Breast epithelium (tissue), 4 donors: Measurements from ENCODE around the gene DGKQ. TPM values are rescaled to one million over a fixed set of nuclear protein-coding genes. Genes with fewer than 3 reads are reported as not detected.

Experiments used
- DNase-seq, 2 donors: peaks; one replicate each; pipeline ENCODE4 v3.0.0-alpha.2; 2019; ENCODE audit warnings: low spot score in 2 of 2
- H3K27ac ChIP-seq, 2 donors: fragments of 200-600 bp; sonication (generic) in 1 of 2; one replicate each; pipeline ENCODE4 v1.5.1; 2016 to 2019; ENCODE audit warnings: mild to moderate bottlenecking in 1 of 2
- H3K27me3 ChIP-seq, 2 donors: fragments of 200-600 bp; sonication (generic) in 1 of 2; one replicate each; pipeline versions ENCODE4 v1.5.1 to v1.6.0; 2017 to 2019; ENCODE audit warnings: control low read depth in 1 of 2, mild to moderate bottlenecking in 1 of 2
- H3K36me3 ChIP-seq: fragments of 200-600 bp; one replicate; pipeline ENCODE4 v1.5.1; 2019
- H3K4me1 ChIP-seq, 2 donors: fragments of 200-600 bp; sonication (generic); one replicate each; pipeline ENCODE4 v1.5.1; 2016 to 2019; ENCODE audit warnings: control low read depth in 1 of 2
- H3K4me3 ChIP-seq, 3 donors: fragments of 200-600 bp; sonication (generic); 1 replicate in 2 of 3; 2 replicates in 1 of 3; pipeline ENCODE4 v1.5.1; 2016 to 2019; ENCODE audit warnings: mild to moderate bottlenecking in 3 of 3, moderate library complexity in 2 of 3
- H3K9me3 ChIP-seq, 2 donors: fragments of 200-600 bp; sonication (generic) in 1 of 2; one replicate each; pipeline ENCODE4 v1.5.1; 2016 to 2019; ENCODE audit warnings: control low read depth in 1 of 2
- POLR2A ChIP-seq: fragments of 450-650 bp; IDR thresholded peaks from one replicate; pipeline ENCODE4 v1.6.1; 2016; ENCODE audit warnings: antibody characterized with exemption, mild to moderate bottlenecking, moderate library complexity
- POLR2AphosphoS5 ChIP-seq, 3 donors: sonication (generic); formaldehyde crosslinking; IDR thresholded peaks; one replicate each; pipeline ENCODE4 v1.6.1; 2017; ENCODE audit warnings: antibody characterized with exemption in 3 of 3
- intact Hi-C: fragments of 100-400 bp; cut with DNase I; formaldehyde crosslinking; loops from one replicate; pipeline ENCODE4 v1.15.1; 2023; ENCODE audit warnings: low total_unique reads
- total RNA-seq, 3 donors: library from RNA; depleted of rRNA; stranded (reverse); fragments of >200 nt; gene quantifications; one replicate each; pipeline ENCODE4 v1.1.0, GENCODE V29; 2016
- TF ChIP-seq, protein P1 (sequence below), 3 donors: fragments of 450-650 bp; IDR thresholded peaks; one replicate each; pipeline ENCODE4 v1.5.1; 2016 to 2017; ENCODE audit warnings: antibody characterized with exemption in 3 of 3, mild to moderate bottlenecking in 3 of 3, moderate library complexity in 3 of 3

Gene DGKQ
- total RNA-seq, 3 donors from 2014 or later: 5.3 to 9.4 (median 8.8) TPM

DNA sequence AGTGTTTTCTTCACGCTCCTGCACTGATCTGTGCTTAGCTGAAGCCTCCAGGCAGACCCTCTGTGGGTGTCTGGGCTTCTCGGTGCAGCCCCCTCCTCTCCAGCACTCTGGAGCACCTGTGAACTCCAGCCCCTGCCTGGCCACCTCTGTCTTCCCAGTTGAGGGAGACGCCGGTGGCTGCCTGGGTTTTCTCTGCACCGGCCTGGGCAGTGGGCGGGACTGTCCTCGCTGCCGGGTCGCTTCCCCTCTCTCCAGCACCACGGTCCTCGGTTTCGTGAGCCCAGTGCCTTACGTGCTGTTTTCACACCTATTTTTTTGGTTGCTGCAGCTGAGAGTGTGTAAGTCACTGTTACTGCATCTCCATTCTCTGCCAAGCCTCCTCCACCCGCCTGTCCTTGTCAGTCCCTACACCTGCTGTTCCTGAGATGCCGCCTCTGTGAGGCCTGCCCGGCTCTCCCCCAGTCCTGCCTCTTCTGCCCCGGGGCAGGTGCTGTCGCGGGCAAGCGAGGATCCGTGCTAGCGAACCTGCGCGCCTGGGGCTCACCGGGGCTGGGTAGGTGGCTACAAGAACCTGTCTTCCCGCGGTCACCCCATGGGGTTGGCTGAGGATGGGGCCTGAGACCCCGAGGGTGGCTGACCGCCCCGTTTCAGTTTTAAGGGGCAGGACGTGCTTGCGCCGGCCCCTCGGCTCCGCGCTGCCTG, 35.6 kb upstream of the DGKQ start:
- peak in 1 of 2 donors; percentile 41 for DNase-seq
- TF ChIP-seq POLR2A (no peak), POLR2AphosphoS5 (IDR thresholded peaks at IDR 0.05) (no peak)
- TF ChIP-seq, protein P1, sequence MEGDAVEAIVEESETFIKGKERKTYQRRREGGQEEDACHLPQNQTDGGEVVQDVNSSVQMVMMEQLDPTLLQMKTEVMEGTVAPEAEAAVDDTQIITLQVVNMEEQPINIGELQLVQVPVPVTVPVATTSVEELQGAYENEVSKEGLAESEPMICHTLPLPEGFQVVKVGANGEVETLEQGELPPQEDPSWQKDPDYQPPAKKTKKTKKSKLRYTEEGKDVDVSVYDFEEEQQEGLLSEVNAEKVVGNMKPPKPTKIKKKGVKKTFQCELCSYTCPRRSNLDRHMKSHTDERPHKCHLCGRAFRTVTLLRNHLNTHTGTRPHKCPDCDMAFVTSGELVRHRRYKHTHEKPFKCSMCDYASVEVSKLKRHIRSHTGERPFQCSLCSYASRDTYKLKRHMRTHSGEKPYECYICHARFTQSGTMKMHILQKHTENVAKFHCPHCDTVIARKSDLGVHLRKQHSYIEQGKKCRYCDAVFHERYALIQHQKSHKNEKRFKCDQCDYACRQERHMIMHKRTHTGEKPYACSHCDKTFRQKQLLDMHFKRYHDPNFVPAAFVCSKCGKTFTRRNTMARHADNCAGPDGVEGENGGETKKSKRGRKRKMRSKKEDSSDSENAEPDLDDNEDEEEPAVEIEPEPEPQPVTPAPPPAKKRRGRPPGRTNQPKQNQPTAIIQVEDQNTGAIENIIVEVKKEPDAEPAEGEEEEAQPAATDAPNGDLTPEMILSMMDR (IDR thresholded peaks at IDR 0.05): no peak
- intact Hi-C loops: no loop called here
- peaks cover 9 to 16% of the 10 kb centered on the region in 2 donors for H3K4me1 ChIP-seq
- H3K27ac ChIP-seq: peak overlapping the region; percentile 38 to 54
- peaks cover 0 to 20% of the 10 kb centered on the region in 2 donors for H3K27me3 ChIP-seq
- H3K4me3 ChIP-seq: peak overlapping the region; percentile 49 to 81 (median 66)
- H3K36me3 ChIP-seq: no peaks in the 10 kb centered on the region
- no peaks in the 10 kb centered on the region for H3K9me3 ChIP-seq

DNA sequence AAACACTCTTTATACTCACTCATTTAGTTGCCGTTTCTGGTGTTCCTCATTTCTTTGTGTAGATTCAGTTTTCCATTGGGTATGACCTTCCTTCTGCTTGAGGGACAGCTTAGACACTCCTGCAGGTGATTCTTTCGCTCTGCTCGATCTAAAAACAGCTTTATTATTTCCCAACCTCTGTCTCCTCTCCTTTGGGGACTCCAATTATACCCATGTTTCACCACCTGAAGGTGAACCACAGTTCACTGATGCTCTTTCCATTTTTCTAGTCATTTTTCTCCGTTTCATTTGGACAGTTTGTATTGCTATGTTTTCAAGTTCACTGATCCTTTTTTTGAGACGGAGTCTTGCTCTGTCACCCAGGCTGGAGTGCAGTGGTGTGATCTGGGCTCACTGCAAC, 33.5 kb upstream of the DGKQ start:
- Histone ChIP-seq H3K9me3 (no peaks in the 10 kb centered on the region), H3K36me3 (no peaks in the 10 kb centered on the region), H3K4me3 (no peak overlapping the region), H3K27me3 (peaks cover 11 to 41% of the 10 kb centered on the region in 2 donors), H3K4me1 (peaks cover 17 to 23% of the 10 kb centered on the region in 2 donors), H3K27ac (no peak overlapping the region)
- intact Hi-C loops: no loop called here
- DNase-seq: no peak
- no peak for TF ChIP-seq POLR2AphosphoS5 (IDR thresholded peaks at IDR 0.05)
- TF ChIP-seq POLR2A: no peak
- TF ChIP-seq, protein P1 (IDR thresholded peaks at IDR 0.05): no peak

DNA sequence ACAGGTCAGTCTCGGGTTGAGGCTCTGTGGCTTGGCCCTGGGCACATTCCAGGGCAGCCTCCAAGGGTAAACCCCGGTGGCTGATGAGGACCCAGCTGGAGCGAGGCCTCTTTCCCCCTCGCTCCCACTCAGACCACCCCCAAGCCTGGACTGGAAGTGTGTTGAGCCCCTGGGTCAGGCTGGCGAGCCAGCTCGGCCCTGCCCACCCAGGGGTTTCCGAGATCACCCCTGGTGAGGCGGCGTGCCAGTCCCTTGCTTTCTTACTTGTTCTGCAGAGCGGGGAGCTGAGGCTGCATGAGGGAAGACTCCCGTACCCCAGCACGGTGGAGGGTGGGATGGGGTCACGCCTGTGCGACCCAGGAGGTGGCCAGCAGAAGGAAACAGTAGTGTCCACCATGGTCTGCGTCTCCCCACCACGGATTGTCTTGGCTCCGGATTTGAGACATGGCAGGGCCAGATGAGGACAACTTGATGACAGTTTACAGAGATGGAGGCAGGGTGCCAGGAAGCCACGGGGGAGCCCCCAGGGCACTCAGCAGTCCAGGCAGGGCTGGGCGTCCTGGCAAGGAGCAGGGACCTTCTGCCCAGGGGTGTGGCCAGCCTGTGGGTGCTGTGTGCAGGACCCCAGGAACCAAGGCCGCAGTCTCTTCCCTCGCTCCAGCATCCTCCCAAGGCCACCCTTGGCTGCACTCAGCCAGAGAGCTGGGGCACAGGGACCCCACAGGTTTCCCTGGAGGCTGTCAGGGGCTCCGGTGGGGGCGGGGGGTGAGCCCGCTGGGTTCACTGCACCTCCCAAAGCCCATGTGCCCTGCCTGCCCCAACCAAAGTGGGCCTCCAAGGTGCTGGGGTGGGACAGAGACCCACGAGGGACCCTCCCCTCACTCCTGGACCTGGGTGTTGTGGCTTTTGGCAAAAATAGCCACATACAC, 31.5 kb upstream of the DGKQ start:
- TF ChIP-seq, protein P1 (IDR thresholded peaks at IDR 0.05): no peak
- TF ChIP-seq POLR2A: no peak
- no peak for TF ChIP-seq POLR2AphosphoS5 (IDR thresholded peaks at IDR 0.05)
- H3K36me3 ChIP-seq: no peaks in the 10 kb centered on the region
- intact Hi-C loops: no loop called here
- H3K27ac ChIP-seq: no peak overlapping the region
- peaks cover 9 to 12% of the 10 kb centered on the region in 2 donors for H3K4me1 ChIP-seq
- DNase-seq: no peak
- H3K27me3 ChIP-seq: peaks cover 13 to 61% of the 10 kb centered on the region in 2 donors
- H3K4me3 ChIP-seq: no peak overlapping the region
- H3K9me3 ChIP-seq: no peaks in the 10 kb centered on the region

DNA sequence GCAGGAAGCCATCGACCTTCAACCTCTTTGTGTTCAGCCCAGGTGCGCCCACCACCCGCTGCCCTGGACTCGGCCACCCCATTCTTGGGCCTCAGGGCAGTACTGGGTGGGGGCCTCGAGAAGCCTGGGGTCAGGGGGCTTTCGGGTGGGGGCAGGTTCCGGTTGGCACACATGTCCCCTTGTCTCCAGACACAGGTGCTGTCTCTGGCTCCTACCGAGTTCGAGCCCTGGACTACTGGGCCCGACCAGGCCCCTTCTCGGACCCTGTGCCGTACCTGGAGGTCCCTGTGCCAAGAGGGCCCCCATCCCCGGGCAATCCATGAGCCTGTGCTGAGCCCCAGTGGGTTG, 30.7 kb upstream of the DGKQ start:
- H3K4me3 ChIP-seq: no peak overlapping the region
- peaks cover 9 to 10% of the 10 kb centered on the region in 2 donors for H3K4me1 ChIP-seq
- no peaks in the 10 kb centered on the region for H3K36me3 ChIP-seq
- TF ChIP-seq, protein P1 (IDR thresholded peaks at IDR 0.05): no peak
- TF ChIP-seq POLR2AphosphoS5 (IDR thresholded peaks at IDR 0.05): no peak
- TF ChIP-seq POLR2A: no peak
- H3K27ac ChIP-seq: no peak overlapping the region
- no peak for DNase-seq
- intact Hi-C loops: no loop called here
- no peaks in the 10 kb centered on the region for H3K9me3 ChIP-seq
- H3K27me3 ChIP-seq: peaks cover 13 to 65% of the 10 kb centered on the region in 2 donors
